Measurements from ENCODE around the gene PYGO2.

DNA sequence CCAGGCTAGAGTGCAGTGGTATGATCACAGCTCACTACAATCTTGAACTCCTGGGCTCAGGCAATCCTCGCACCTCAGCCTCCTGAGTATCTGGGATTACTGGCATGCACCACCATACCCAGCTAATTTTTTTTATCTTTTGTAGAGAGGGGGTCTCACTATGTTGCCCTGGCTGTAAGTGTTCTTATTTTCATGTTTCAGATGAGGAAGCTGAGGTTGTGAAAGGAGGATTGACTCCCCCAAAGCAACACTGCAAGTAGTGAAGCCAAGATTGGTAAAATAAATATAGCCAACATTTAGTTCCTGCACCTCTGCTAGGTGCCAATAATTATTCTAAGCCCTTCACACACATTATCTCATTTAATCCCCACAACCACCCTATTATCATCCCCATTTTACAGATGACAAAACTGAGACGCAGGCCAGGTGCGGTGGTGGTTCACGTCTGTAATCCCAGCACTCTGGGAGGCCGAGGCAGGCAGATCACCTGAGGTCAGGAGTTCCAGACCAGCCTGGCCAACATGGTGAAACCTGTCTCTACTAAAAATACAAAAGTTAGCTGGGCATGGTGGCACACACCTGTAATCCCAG is 27.1 kb downstream of the PYGO2 start:
- TF ChIP-seq, protein P1, sequence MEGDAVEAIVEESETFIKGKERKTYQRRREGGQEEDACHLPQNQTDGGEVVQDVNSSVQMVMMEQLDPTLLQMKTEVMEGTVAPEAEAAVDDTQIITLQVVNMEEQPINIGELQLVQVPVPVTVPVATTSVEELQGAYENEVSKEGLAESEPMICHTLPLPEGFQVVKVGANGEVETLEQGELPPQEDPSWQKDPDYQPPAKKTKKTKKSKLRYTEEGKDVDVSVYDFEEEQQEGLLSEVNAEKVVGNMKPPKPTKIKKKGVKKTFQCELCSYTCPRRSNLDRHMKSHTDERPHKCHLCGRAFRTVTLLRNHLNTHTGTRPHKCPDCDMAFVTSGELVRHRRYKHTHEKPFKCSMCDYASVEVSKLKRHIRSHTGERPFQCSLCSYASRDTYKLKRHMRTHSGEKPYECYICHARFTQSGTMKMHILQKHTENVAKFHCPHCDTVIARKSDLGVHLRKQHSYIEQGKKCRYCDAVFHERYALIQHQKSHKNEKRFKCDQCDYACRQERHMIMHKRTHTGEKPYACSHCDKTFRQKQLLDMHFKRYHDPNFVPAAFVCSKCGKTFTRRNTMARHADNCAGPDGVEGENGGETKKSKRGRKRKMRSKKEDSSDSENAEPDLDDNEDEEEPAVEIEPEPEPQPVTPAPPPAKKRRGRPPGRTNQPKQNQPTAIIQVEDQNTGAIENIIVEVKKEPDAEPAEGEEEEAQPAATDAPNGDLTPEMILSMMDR (IDR thresholded peaks at IDR 0.05; ENCODE audit: low read depth, low read length), result no peak
- TF ChIP-seq EZH2phosphoT487 (IDR thresholded peaks at IDR 0.05; ENCODE audit: low read depth), result no peak

Data from OCI-LY3 (cell line).